Measurements from ENCODE around the gene OTOGL.

DNA sequence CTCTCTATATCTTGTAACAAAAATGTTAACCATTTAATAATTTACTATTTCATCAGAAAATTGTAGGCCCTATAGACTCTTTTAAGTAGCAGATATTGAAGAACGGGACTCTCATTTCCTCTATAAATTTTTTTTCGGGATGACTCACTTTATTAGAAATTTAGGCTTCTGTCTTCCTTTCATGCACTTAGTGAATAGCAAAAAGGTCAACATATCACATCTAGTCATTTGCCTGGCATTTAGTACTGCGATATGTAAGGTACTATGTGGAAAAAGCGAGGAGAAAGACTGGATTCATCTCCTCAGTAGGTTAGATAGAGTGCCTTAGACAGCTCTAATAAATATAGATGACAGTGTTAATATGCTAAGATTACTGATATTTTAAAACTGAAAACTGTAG, 178.4 kb downstream of the OTOGL start:
- TF ChIP-seq, protein P1, sequence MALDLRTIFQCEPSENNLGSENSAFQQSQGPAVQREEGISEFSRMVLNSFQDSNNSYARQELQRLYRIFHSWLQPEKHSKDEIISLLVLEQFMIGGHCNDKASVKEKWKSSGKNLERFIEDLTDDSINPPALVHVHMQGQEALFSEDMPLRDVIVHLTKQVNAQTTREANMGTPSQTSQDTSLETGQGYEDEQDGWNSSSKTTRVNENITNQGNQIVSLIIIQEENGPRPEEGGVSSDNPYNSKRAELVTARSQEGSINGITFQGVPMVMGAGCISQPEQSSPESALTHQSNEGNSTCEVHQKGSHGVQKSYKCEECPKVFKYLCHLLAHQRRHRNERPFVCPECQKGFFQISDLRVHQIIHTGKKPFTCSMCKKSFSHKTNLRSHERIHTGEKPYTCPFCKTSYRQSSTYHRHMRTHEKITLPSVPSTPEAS (tag by site-specific recombination; IDR thresholded peaks at IDR 0.05) = no peak
- TF ChIP-seq, protein P2, sequence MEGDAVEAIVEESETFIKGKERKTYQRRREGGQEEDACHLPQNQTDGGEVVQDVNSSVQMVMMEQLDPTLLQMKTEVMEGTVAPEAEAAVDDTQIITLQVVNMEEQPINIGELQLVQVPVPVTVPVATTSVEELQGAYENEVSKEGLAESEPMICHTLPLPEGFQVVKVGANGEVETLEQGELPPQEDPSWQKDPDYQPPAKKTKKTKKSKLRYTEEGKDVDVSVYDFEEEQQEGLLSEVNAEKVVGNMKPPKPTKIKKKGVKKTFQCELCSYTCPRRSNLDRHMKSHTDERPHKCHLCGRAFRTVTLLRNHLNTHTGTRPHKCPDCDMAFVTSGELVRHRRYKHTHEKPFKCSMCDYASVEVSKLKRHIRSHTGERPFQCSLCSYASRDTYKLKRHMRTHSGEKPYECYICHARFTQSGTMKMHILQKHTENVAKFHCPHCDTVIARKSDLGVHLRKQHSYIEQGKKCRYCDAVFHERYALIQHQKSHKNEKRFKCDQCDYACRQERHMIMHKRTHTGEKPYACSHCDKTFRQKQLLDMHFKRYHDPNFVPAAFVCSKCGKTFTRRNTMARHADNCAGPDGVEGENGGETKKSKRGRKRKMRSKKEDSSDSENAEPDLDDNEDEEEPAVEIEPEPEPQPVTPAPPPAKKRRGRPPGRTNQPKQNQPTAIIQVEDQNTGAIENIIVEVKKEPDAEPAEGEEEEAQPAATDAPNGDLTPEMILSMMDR (tag by site-specific recombination; IDR thresholded peaks at IDR 0.05) = no peak
- TF ChIP-seq ZNF654 (tag by site-specific recombination; IDR thresholded peaks at IDR 0.05; ENCODE audit: low read depth) = no peak
- TF ChIP-seq ZNF114 (tag by site-specific recombination; IDR thresholded peaks at IDR 0.05) = no peak
- no peak for TF ChIP-seq ZNF544 (tag by site-specific recombination; IDR thresholded peaks at IDR 0.05)
- TF ChIP-seq OVOL3 (tag by site-specific recombination; IDR thresholded peaks at IDR 0.05) = no peak
- no peak for TF ChIP-seq ZFP3 (tag by site-specific recombination; IDR thresholded peaks at IDR 0.05; ENCODE audit: low read depth)
- TF ChIP-seq GLI2 (tag by site-specific recombination; IDR thresholded peaks at IDR 0.05; ENCODE audit: borderline replicate concordance, low read depth) = no peak
- TF ChIP-seq PRDM1 (tag by site-specific recombination; IDR thresholded peaks at IDR 0.05) = no peak
- no peak for TF ChIP-seq GLI4 (tag by site-specific recombination; IDR thresholded peaks at IDR 0.05)
- no peak for TF ChIP-seq ZBTB17 (tag by site-specific recombination; IDR thresholded peaks at IDR 0.05)
- TF ChIP-seq, protein P3, sequence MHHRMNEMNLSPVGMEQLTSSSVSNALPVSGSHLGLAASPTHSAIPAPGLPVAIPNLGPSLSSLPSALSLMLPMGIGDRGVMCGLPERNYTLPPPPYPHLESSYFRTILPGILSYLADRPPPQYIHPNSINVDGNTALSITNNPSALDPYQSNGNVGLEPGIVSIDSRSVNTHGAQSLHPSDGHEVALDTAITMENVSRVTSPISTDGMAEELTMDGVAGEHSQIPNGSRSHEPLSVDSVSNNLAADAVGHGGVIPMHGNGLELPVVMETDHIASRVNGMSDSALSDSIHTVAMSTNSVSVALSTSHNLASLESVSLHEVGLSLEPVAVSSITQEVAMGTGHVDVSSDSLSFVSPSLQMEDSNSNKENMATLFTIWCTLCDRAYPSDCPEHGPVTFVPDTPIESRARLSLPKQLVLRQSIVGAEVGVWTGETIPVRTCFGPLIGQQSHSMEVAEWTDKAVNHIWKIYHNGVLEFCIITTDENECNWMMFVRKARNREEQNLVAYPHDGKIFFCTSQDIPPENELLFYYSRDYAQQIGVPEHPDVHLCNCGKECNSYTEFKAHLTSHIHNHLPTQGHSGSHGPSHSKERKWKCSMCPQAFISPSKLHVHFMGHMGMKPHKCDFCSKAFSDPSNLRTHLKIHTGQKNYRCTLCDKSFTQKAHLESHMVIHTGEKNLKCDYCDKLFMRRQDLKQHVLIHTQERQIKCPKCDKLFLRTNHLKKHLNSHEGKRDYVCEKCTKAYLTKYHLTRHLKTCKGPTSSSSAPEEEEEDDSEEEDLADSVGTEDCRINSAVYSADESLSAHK (tag by site-specific recombination; IDR thresholded peaks at IDR 0.05) = no peak
